Measurements from ENCODE around the gene PRRX2. TPM values are rescaled to one million over a fixed set of nuclear protein-coding genes. Genes with fewer than 3 reads are reported as not detected.

Gene PRRX2
- total and polyA plus RNA-seq, 2 of the 13 experiments (the other 11 are each of a cell fraction or from before 2014, with no cell fraction given) = 0.05 TPM; not detected in 1

DNA sequence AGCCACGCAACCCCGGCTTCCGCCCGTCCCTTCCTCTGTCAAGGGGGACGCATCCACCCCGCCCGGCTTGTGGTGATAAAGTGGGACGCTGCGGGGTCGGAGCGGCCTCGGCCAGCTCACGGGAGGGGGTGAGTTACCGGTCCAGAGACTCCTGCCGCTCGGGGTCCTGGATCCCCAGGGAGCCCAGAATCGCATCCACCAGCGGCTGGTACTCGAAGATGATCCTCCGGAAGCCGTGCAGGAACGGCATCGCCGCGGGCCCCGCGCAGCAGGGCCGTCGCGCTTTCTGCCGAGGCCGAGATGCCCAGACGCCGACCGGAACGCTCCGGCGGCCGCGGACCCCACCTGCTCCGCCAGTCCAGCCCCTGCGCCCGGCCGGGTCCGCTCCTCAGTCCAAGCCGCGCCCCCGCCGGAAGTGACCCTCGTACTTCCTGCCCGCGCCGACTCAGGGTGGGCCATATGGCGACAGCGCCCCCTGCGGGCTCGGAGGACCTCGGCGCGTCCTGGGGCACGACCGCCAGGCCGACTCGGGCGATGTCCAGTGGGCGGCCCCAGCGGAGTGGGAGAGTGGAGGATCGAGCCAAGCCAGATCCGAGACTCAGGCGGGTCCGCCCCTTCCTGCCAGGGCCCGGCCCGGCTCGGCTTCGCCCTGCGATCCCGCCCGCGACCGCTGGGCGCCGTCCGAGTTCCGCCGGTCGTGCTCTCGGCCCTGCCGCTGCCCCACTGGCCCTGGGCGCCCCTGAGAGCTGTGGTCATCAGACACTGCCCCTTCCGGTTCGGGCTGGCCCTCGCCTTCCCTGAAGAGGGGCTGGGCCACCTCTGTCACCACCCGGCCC, 23.5 kb upstream of the PRRX2 start, which contains the start of gene ASB6 (continued):
- TF ChIP-seq ZSCAN31 (CRISPR knock-in tag; IDR thresholded peaks at IDR 0.05; ENCODE audit: low read depth) (peak; percentile 82), FOXO1 (CRISPR knock-in tag; IDR thresholded peaks at IDR 0.05) (peak; percentile 65; the same call in 1 of the 2 replicates), LCORL (IDR thresholded peaks at IDR 0.05) (no peak), LCORL (CRISPR knock-in tag; IDR thresholded peaks at IDR 0.05) (peak; percentile 63; the same call in 1 of the 2 replicates), ASH2L (IDR thresholded peaks at IDR 0.05; ENCODE audit: insufficient read length, low read depth, low read length) (peak; percentile 72), HNRNPL (IDR thresholded peaks at IDR 0.05; ENCODE audit: low read depth, low read length) (no peak), ZNF468 (CRISPR knock-in tag; IDR thresholded peaks at IDR 0.05) (no peak), RBM39 (IDR thresholded peaks at IDR 0.05; ENCODE audit: low read depth, low read length, poor library complexity, severe bottlenecking) (peak; percentile 90), NFIB (CRISPR knock-in tag; IDR thresholded peaks at IDR 0.05; ENCODE audit: borderline replicate concordance) (no peak), SOX5 (CRISPR knock-in tag; IDR thresholded peaks at IDR 0.05; ENCODE audit: borderline replicate concordance) (peak; percentile 64; the same call in 1 of the 2 replicates), RORA (CRISPR knock-in tag; IDR thresholded peaks at IDR 0.05) (no peak), ZNF383 (CRISPR knock-in tag; IDR thresholded peaks at IDR 0.05; ENCODE audit: borderline replicate concordance) (no peak)
- TF ChIP-seq, protein P1, sequence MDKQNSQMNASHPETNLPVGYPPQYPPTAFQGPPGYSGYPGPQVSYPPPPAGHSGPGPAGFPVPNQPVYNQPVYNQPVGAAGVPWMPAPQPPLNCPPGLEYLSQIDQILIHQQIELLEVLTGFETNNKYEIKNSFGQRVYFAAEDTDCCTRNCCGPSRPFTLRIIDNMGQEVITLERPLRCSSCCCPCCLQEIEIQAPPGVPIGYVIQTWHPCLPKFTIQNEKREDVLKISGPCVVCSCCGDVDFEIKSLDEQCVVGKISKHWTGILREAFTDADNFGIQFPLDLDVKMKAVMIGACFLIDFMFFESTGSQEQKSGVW (CRISPR knock-in tag; IDR thresholded peaks at IDR 0.05; ENCODE audit: borderline replicate concordance) = no peak
- TF ChIP-seq, protein P2, sequence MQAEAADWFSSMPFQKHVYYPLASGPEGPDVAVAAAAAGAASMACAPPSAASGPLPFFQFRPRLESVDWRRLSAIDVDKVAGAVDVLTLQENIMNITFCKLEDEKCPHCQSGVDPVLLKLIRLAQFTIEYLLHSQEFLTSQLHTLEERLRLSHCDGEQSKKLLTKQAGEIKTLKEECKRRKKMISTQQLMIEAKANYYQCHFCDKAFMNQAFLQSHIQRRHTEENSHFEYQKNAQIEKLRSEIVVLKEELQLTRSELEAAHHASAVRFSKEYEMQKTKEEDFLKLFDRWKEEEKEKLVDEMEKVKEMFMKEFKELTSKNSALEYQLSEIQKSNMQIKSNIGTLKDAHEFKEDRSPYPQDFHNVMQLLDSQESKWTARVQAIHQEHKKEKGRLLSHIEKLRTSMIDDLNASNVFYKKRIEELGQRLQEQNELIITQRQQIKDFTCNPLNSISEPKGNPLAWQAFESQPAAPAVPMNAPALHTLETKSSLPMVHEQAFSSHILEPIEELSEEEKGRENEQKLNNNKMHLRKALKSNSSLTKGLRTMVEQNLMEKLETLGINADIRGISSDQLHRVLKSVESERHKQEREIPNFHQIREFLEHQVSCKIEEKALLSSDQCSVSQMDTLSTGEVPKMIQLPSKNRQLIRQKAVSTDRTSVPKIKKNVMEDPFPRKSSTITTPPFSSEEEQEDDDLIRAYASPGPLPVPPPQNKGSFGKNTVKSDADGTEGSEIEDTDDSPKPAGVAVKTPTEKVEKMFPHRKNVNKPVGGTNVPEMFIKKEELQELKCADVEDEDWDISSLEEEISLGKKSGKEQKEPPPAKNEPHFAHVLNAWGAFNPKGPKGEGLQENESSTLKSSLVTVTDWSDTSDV (CRISPR knock-in tag; IDR thresholded peaks at IDR 0.05) = peak; percentile 62; the same call in 1 of the 2 replicates
- TF ChIP-seq, protein P3, sequence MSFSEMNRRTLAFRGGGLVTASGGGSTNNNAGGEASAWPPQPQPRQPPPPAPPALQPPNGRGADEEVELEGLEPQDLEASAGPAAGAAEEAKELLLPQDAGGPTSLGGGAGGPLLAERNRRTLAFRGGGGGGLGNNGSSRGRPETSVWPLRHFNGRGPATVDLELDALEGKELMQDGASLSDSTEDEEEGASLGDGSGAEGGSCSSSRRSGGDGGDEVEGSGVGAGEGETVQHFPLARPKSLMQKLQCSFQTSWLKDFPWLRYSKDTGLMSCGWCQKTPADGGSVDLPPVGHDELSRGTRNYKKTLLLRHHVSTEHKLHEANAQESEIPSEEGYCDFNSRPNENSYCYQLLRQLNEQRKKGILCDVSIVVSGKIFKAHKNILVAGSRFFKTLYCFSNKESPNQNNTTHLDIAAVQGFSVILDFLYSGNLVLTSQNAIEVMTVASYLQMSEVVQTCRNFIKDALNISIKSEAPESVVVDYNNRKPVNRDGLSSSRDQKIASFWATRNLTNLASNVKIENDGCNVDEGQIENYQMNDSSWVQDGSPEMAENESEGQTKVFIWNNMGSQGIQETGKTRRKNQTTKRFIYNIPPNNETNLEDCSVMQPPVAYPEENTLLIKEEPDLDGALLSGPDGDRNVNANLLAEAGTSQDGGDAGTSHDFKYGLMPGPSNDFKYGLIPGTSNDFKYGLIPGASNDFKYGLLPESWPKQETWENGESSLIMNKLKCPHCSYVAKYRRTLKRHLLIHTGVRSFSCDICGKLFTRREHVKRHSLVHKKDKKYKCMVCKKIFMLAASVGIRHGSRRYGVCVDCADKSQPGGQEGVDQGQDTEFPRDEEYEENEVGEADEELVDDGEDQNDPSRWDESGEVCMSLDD (CRISPR knock-in tag; IDR thresholded peaks at IDR 0.05; ENCODE audit: borderline replicate concordance) = no peak
- TF ChIP-seq, protein P4, sequence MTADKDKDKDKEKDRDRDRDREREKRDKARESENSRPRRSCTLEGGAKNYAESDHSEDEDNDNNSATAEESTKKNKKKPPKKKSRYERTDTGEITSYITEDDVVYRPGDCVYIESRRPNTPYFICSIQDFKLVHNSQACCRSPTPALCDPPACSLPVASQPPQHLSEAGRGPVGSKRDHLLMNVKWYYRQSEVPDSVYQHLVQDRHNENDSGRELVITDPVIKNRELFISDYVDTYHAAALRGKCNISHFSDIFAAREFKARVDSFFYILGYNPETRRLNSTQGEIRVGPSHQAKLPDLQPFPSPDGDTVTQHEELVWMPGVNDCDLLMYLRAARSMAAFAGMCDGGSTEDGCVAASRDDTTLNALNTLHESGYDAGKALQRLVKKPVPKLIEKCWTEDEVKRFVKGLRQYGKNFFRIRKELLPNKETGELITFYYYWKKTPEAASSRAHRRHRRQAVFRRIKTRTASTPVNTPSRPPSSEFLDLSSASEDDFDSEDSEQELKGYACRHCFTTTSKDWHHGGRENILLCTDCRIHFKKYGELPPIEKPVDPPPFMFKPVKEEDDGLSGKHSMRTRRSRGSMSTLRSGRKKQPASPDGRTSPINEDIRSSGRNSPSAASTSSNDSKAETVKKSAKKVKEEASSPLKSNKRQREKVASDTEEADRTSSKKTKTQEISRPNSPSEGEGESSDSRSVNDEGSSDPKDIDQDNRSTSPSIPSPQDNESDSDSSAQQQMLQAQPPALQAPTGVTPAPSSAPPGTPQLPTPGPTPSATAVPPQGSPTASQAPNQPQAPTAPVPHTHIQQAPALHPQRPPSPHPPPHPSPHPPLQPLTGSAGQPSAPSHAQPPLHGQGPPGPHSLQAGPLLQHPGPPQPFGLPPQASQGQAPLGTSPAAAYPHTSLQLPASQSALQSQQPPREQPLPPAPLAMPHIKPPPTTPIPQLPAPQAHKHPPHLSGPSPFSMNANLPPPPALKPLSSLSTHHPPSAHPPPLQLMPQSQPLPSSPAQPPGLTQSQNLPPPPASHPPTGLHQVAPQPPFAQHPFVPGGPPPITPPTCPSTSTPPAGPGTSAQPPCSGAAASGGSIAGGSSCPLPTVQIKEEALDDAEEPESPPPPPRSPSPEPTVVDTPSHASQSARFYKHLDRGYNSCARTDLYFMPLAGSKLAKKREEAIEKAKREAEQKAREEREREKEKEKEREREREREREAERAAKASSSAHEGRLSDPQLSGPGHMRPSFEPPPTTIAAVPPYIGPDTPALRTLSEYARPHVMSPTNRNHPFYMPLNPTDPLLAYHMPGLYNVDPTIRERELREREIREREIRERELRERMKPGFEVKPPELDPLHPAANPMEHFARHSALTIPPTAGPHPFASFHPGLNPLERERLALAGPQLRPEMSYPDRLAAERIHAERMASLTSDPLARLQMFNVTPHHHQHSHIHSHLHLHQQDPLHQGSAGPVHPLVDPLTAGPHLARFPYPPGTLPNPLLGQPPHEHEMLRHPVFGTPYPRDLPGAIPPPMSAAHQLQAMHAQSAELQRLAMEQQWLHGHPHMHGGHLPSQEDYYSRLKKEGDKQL (CRISPR knock-in tag; IDR thresholded peaks at IDR 0.05; ENCODE audit: low read depth) = 0 out of 2 replicates have a peak, but pooled peaks have one; percentile 56

Data from HepG2 (cell line).